Large intestine (tissue), 3 donors: ENCODE results near the gene SPRR2B. TPM values are rescaled to one million over a fixed set of nuclear protein-coding genes. Genes with fewer than 3 reads are reported as not detected.
A peak's percentile ranks its signal among the peaks of the same experiment; 100 is the strongest.
"Not testable (repeated sequence)": the region's sequence is repeated elsewhere in the genome, so short reads cannot be mapped to it uniquely, and the experiment has no call there.

Source experiments
- DNase-seq, 2 donors: peaks; one replicate each; pipeline versions ENCODE4 v3.0.0 to v3.0.0-alpha.2; 2013
- H3K27ac ChIP-seq: one replicate; pipeline ENCODE4 v1.5.1; 2013; ENCODE audit warnings: low read length
- H3K27me3 ChIP-seq: 2 replicates; pipeline ENCODE4 v1.6.1; 2013; ENCODE audit warnings: low read length; ENCODE audit not compliant: control insufficient read depth, insufficient read depth
- H3K36me3 ChIP-seq: 2 replicates; pipeline ENCODE4 v1.6.1; 2013; ENCODE audit warnings: low read length; ENCODE audit not compliant: control insufficient read depth, insufficient read depth
- H3K4me1 ChIP-seq: one replicate; pipeline ENCODE4 v1.6.1; 2013; ENCODE audit warnings: low read length; ENCODE audit not compliant: control insufficient read depth, insufficient read depth
- H3K4me3 ChIP-seq: one replicate; pipeline ENCODE4 v1.5.1; 2013; ENCODE audit warnings: low read length
- H3K9me3 ChIP-seq: one replicate; pipeline ENCODE4 v1.6.1; 2013; ENCODE audit warnings: mild to moderate bottlenecking, low read depth, low read length, moderate library complexity; ENCODE audit not compliant: control insufficient read depth
- WGBS: methylation state at CpG from one replicate; pipeline ENCODE4 v1.1.5; 2013; ENCODE audit warnings: low lambda C conversion rate; ENCODE audit not compliant: insufficient coverage; 5-methylcytosine and 5-hydroxymethylcytosine counted together
- polyA plus RNA-seq: library from polyadenylated mRNA; unstranded; fragments of 120-200 nt; gene quantifications from one replicate; pipeline ENCODE4 v1.2.1, GENCODE V29; 2013

The SPRR2B gene
- polyA plus RNA-seq, 1 donor: not detected

GRCh38 chr1:153032677-153033308, 38.6 kb downstream of the SPRR2B start:
- Histone ChIP-seq H3K4me1 (no peaks in the 10 kb centered on the region), H3K36me3 (no peaks in the 10 kb centered on the region), H3K9me3 (no peaks in the 10 kb centered on the region), H3K27me3 (no peaks in the 10 kb centered on the region), H3K27ac (no peak overlapping the region), H3K4me3 (no peak overlapping the region)
- no CpG with 5 or more reads among the region's 3 CpGs for WGBS
- peak; percentile 2 to 5 for DNase-seq

GRCh38 chr1:153032073-153032472, 39.3 kb downstream of the SPRR2B start:
- Histone ChIP-seq H3K9me3 (no peaks in the 10 kb centered on the region), H3K4me3 (no peak overlapping the region), H3K36me3 (no peaks in the 10 kb centered on the region), H3K27me3 (no peaks in the 10 kb centered on the region), H3K4me1 (no peaks in the 10 kb centered on the region), H3K27ac (no peak overlapping the region)
- DNase-seq: no peak

GRCh38 chr1:153030895-153031294, 40.5 kb downstream of the SPRR2B start, which contains the start of gene SPRR1B:
Gene SPRR1B (plus strand): TSS chr1:153031203. CDS start chr1:153032346, 1,143 bp downstream.
- no peak within 1 kb of the TSS for H3K27ac ChIP-seq
- H3K36me3 ChIP-seq: no peaks in the 10 kb centered on the region
- no peaks in the 10 kb centered on the region for H3K27me3 ChIP-seq
- no peaks in the 10 kb centered on the region for H3K9me3 ChIP-seq
- no peak within 1 kb of the TSS for H3K4me3 ChIP-seq
- H3K4me1 ChIP-seq: no peaks in the 10 kb centered on the region
- DNase-seq: no peak

- Histone ChIP-seq H3K36me3 (no peaks in the 10 kb centered on the region), H3K4me1 (no peaks in the 10 kb centered on the region), H3K9me3 (no peaks in the 10 kb centered on the region), H3K4me3 (no peak overlapping the region), H3K27ac (no peak overlapping the region), H3K27me3 (no peaks in the 10 kb centered on the region)
- no peak for DNase-seq
- WGBS: no CpG with 5 or more reads among the region's 1 CpG
Observed at GRCh38 chr1:153028766-153029165, 42.6 kb downstream of the SPRR2B start.

GRCh38 chr1:153025797-153026196, 45.6 kb downstream of the SPRR2B start:
- Histone ChIP-seq H3K9me3 (no peaks in the 10 kb centered on the region), H3K36me3 (no peaks in the 10 kb centered on the region), H3K4me1 (no peaks in the 10 kb centered on the region), H3K27ac (no peak overlapping the region), H3K4me3 (no peak overlapping the region), H3K27me3 (no peaks in the 10 kb centered on the region)
- WGBS: 100% methylated on average over 1 of the region's 1 CpG
- no peak for DNase-seq

GRCh38 chr1:153024413-153024812, 47.0 kb downstream of the SPRR2B start:
- H3K27ac ChIP-seq: no peak overlapping the region

GRCh38 chr1:153023109-153023508, 48.3 kb downstream of the SPRR2B start:
- WGBS: no CpG with 5 or more reads among the region's 7 CpGs
- Histone ChIP-seq H3K4me1 (no peaks in the 10 kb centered on the region), H3K27ac (no peak overlapping the region), H3K27me3 (no peaks in the 10 kb centered on the region), H3K4me3 (no peak overlapping the region), H3K36me3 (no peaks in the 10 kb centered on the region), H3K9me3 (no peaks in the 10 kb centered on the region)
- no peak for DNase-seq

More at GRCh38 chr1:153024413-153024812, 47.0 kb downstream of the SPRR2B start:
- no peaks in the 10 kb centered on the region for H3K4me1 ChIP-seq
- no peak for DNase-seq
- H3K9me3 ChIP-seq: no peaks in the 10 kb centered on the region
- no CpG with 5 or more reads among the region's 1 CpG for WGBS
- H3K36me3 ChIP-seq: no peaks in the 10 kb centered on the region
- H3K27me3 ChIP-seq: no peaks in the 10 kb centered on the region
- H3K4me3 ChIP-seq: no peak overlapping the region

- DNase-seq, H3K27ac ChIP-seq, H3K27me3 ChIP-seq, H3K36me3 ChIP-seq, H3K9me3 ChIP-seq, H3K4me3 ChIP-seq, H3K4me1 ChIP-seq: not testable (repeated sequence)
- no CpG with 5 or more reads among the region's 9 CpGs for WGBS
Observed at GRCh38 chr1:153022340-153022739, 49.1 kb downstream of the SPRR2B start.

GRCh38 chr1:153021829-153022228, 49.6 kb downstream of the SPRR2B start:
- H3K27ac ChIP-seq, DNase-seq, H3K36me3 ChIP-seq, H3K27me3 ChIP-seq, H3K9me3 ChIP-seq, H3K4me3 ChIP-seq, H3K4me1 ChIP-seq: not testable (repeated sequence)
- no CpG with 5 or more reads among the region's 2 CpGs for WGBS
